B cell (primary cell): ENCODE data around the gene DENND4B. TPM values are rescaled to one million over a fixed set of nuclear protein-coding genes. Genes with fewer than 3 reads are reported as not detected.
A peak's percentile ranks its signal among the peaks of the same experiment; 100 is the strongest.

Experiments
- ATAC-seq: fragments of 200-7000 bp; cut with Tn5 transposase; one replicate; pipeline ENCODE4 v1.10.0; 2021; ENCODE audit warnings: low read depth, mild to moderate bottlenecking, moderate number of reproducible peaks, moderate library complexity
- CTCF ChIA-PET: fragments of 350-600 bp; sonication (Branson Sonifier 250); formaldehyde crosslinking; loops from one replicate; lab custom pipeline; 2021; ENCODE audit warnings: antibody characterized with exemption, inconsistent platforms; lab: Charles Lee
- POLR2A ChIA-PET: fragments of 350-600 bp; sonication (Branson Sonifier 250); formaldehyde crosslinking; loops from one replicate; lab custom pipeline; 2021; ENCODE audit warnings: antibody characterized with exemption; lab: Charles Lee
- DNase-seq: peaks from one replicate; pipeline ENCODE4 v3.0.0; 2013
- H2AFZ ChIP-seq: 2 replicates; pipeline ENCODE4 v1.6.1; 2012; ENCODE audit warnings: mild to moderate bottlenecking, low read depth, low read length; ENCODE audit not compliant: insufficient read depth, poor library complexity, severe bottlenecking
- H3K27ac ChIP-seq, 2 donors: 1 replicate in 1 of 2; 2 replicates in 1 of 2; pipeline ENCODE4 v1.5.1; 2012 to 2013; ENCODE audit warnings: low read length in 2 of 2, mild to moderate bottlenecking in 2 of 2, moderate library complexity in 1 of 2
- H3K27me3 ChIP-seq, 4 experiments: fragments of 200-600 bp in 1 of 4; sonication (generic) in 1 of 4; replicated peaks in 1 of 4; 1 replicate in 2 of 4; 2 replicates in 2 of 4; pipeline versions ENCODE4 v1.6.1 to v1.7.0; 2013 to 2016; ENCODE audit warnings: low read length in 3 of 4, mild to moderate bottlenecking in 2 of 4, mixed read lengths in 1 of 4, moderate library complexity in 1 of 4; ENCODE audit not compliant: insufficient read depth in 4 of 4, control insufficient read depth in 3 of 4; ENCODE audit errors: control extremely low read depth in 1 of 4
- H3K36me3 ChIP-seq, 2 experiments: replicated peaks in 1 of 2; 1 replicate in 1 of 2; 2 replicates in 1 of 2; pipeline versions ENCODE4 v1.6.1 to v1.7.1; 2013; ENCODE audit warnings: low read length in 1 of 2; ENCODE audit not compliant: insufficient read depth in 2 of 2, control insufficient read depth in 1 of 2; ENCODE audit errors: control extremely low read depth in 1 of 2, extremely low read depth in 1 of 2
- H3K4me1 ChIP-seq, 2 donors: fragments of 200-600 bp in 1 of 2; sonication (generic) in 1 of 2; 1 replicate in 1 of 2; 2 replicates in 1 of 2; pipeline versions ENCODE4 v1.5.1 to v1.6.1; 2013 to 2017; ENCODE audit warnings: low read length in 2 of 2; ENCODE audit not compliant: control insufficient read depth in 2 of 2, insufficient read depth in 2 of 2
- H3K4me2 ChIP-seq: replicated peaks from 2 replicates; pipeline ENCODE3; 2012; ENCODE audit warnings: mild to moderate bottlenecking, low read depth, low read length; ENCODE audit not compliant: poor library complexity, severe bottlenecking
- H3K4me3 ChIP-seq, 5 experiments: fragments of 200-600 bp in 1 of 5; sonication (generic) in 1 of 5; 1 replicate in 3 of 5; 2 replicates in 2 of 5; pipeline versions ENCODE4 v1.5.1 to v1.7.0; 2011 to 2016; ENCODE audit warnings: low read length in 4 of 5, mild to moderate bottlenecking in 4 of 5, low read depth in 2 of 5, control low read depth in 1 of 5, moderate library complexity in 1 of 5; ENCODE audit not compliant: insufficient read depth in 1 of 5; ENCODE audit errors: control extremely low read depth in 1 of 5, extremely low read depth in 1 of 5
- H3K79me2 ChIP-seq: fragments of 200-600 bp; sonication (generic); one replicate; pipeline ENCODE4 v1.6.0; 2016; ENCODE audit warnings: low read length; ENCODE audit not compliant: control insufficient read depth, insufficient read depth
- H3K9ac ChIP-seq: fragments of 200-600 bp; sonication (generic); 2 replicates; pipeline ENCODE4 v1.6.1; 2017; ENCODE audit warnings: mild to moderate bottlenecking, low read length, moderate library complexity
- H3K9me3 ChIP-seq, 3 donors: one replicate each; pipeline versions ENCODE4 v1.6.1 to v1.7.1; 2013; ENCODE audit warnings: low read length in 2 of 3; ENCODE audit not compliant: control insufficient read depth in 2 of 3, insufficient read depth in 1 of 3; ENCODE audit errors: control extremely low read depth in 1 of 3
- H4K20me1 ChIP-seq: 2 replicates; pipeline ENCODE4 v1.6.0; 2012; ENCODE audit warnings: mild to moderate bottlenecking, low read length; ENCODE audit not compliant: insufficient read depth, control insufficient read depth, poor library complexity, severe bottlenecking
- H3K27ac Mint-ChIP-seq: one replicate; pipeline ENCODE4 v1.8.0; 2021; ENCODE audit warnings: mixed read lengths
- H3K27me3 Mint-ChIP-seq: one replicate; pipeline ENCODE4 v1.8.0; 2021; ENCODE audit warnings: mixed read lengths
- H3K4me1 Mint-ChIP-seq: one replicate; pipeline ENCODE4 v1.8.0; 2021; ENCODE audit warnings: mixed read lengths
- H3K4me3 Mint-ChIP-seq: one replicate; pipeline ENCODE4 v1.8.0; 2021; ENCODE audit warnings: mixed read lengths
- H3K9me3 Mint-ChIP-seq: one replicate; pipeline ENCODE4 v1.8.0; 2022; ENCODE audit warnings: mixed read lengths; ENCODE audit not compliant: insufficient read depth
- CTCF ChIP-seq: fragments of 200-600 bp; IDR thresholded peaks from one replicate; pipeline ENCODE4 v1.8.0; 2022; ENCODE audit warnings: antibody characterized with exemption, mild to moderate bottlenecking
- EZH2 ChIP-seq: IDR thresholded peaks from 2 replicates; pipeline ENCODE4 v1.6.1; 2012; ENCODE audit warnings: borderline replicate concordance, low read depth, mild to moderate bottlenecking, moderate library complexity, low read length; ENCODE audit not compliant: insufficient read depth, poor library complexity, severe bottlenecking
- WGBS: methylation state at CpG from one replicate; pipeline ENCODE4 v1.1.5; 2013; ENCODE audit warnings: missing lambda C conversion rate; ENCODE audit not compliant: insufficient coverage; 5-methylcytosine and 5-hydroxymethylcytosine counted together
- intact Hi-C: fragments of 100-400 bp; cut with micrococcal nuclease; formaldehyde crosslinking; loops from one replicate; pipeline ENCODE4 v1.10.0; 2022
- polyA plus RNA-seq: library from polyadenylated mRNA; depleted of rRNA; stranded (reverse); fragments of >200 nt; gene quantifications from 2 replicates; pipeline ENCODE4 v1.2.3, GENCODE V29; 2012
- total RNA-seq, 2 donors: library from RNA; stranded (reverse); fragments of 120-200 nt in 1 of 2; gene quantifications; 1 replicate in 1 of 2; 2 replicates in 1 of 2; pipeline versions ENCODE4 v1.2.3 to v1.2.4, GENCODE V29; 2013 to 2022

The DENND4B gene
- total and polyA plus RNA-seq, 2 donors (not counting 1 experiment from before 2014, with no cell fraction given): 275 to 389 TPM

- Mint-ChIP-seq H3K27me3 (no peaks in the 10 kb centered on the region), H3K9me3 (no peaks in the 10 kb centered on the region), H3K4me3 (peak overlapping the region; percentile 85), H3K4me1 (peaks cover 33% of the 10 kb centered on the region), H3K27ac (peak overlapping the region; percentile 79)
- H4K20me1 ChIP-seq: no peaks in the 10 kb centered on the region
- 46% methylated on average over 6 of the region's 7 CpGs for WGBS
- peak overlapping the region; percentile 86 for H3K4me2 ChIP-seq
- no peaks in the 10 kb centered on the region for H3K9me3 ChIP-seq
- DNase-seq (no peak), ATAC-seq (peak; percentile 48)
- ChIA-PET CTCF (interaction anchor here (0.6 to 6.2 kb wide), 21 partner anchors 8 to 474 kb away, joined by 3 to 103 read pairs (median 12); partner anchors contain the start of genes CREB3L4, DENND4B, JTB and SLC39A1), POLR2A (interaction anchor here (0.5 to 3.7 kb wide), 10 partner anchors 8 to 351 kb away, joined by 3 to 18 read pairs (median 8); partner anchors contain the start of genes CREB3L4, CRTC2, DENND4B and GATAD2B)
- TF ChIP-seq EZH2 (no peak), CTCF (no peak)
- H3K9ac ChIP-seq: no peak overlapping the region
- H3K79me2 ChIP-seq: peaks cover 4% of the 10 kb centered on the region
- H3K4me3 ChIP-seq: no peak overlapping the region
- intact Hi-C loops: loop anchor here (5.0 kb wide), 1 partner anchor 197 kb away; no protein-coding TSS in a partner anchor
- H3K27ac ChIP-seq: peak overlapping the region in 1 of 2 donors; percentile 19
- no peaks in the 10 kb centered on the region for H3K27me3 ChIP-seq
- no peaks in the 10 kb centered on the region for H3K36me3 ChIP-seq
- peak overlapping the region; percentile 87 for H2AFZ ChIP-seq
- H3K4me1 ChIP-seq: peaks cover 20 to 33% of the 10 kb centered on the region in 2 donors
These were observed 38.9 kb upstream of the DENND4B start for GRCh38 chr1:153985341-153985912.
